Tibial nerve (tissue), 4 donors: ENCODE measurements around the gene ACVR1B. TPM values are rescaled to one million over a fixed set of nuclear protein-coding genes. Genes with fewer than 3 reads are reported as not detected.

Experiments
- DNase-seq, 2 donors: peaks; one replicate each; pipeline ENCODE4 v3.0.0-alpha.2; 2019; ENCODE audit warnings: low spot score in 2 of 2
- H3K27ac ChIP-seq, 4 donors: fragments of 200-600 bp; sonication (generic) in 3 of 4; one replicate each; pipeline ENCODE4 v1.5.1; 2017 to 2019; ENCODE audit warnings: mild to moderate bottlenecking in 1 of 4
- H3K27me3 ChIP-seq, 2 donors: fragments of 200-600 bp; sonication (generic) in 1 of 2; one replicate each; pipeline versions ENCODE4 v1.5.1 to v1.6.0; 2017 to 2019
- H3K36me3 ChIP-seq, 3 donors: fragments of 200-600 bp; sonication (generic); one replicate each; pipeline ENCODE4 v1.5.1; 2018 to 2019
- H3K4me1 ChIP-seq, 4 donors: fragments of 200-600 bp; sonication (generic) in 3 of 4; one replicate each; pipeline ENCODE4 v1.5.1; 2017 to 2019
- H3K4me3 ChIP-seq, 4 donors: fragments of 200-600 bp; sonication (generic) in 3 of 4; one replicate each; pipeline ENCODE4 v1.5.1; 2017 to 2019; ENCODE audit warnings: mild to moderate bottlenecking in 1 of 4, moderate library complexity in 1 of 4
- H3K9me3 ChIP-seq, 4 donors: fragments of 200-600 bp; sonication (generic) in 3 of 4; one replicate each; pipeline ENCODE4 v1.5.1; 2017 to 2019
- CTCF ChIP-seq, 5 experiments: fragments of 200-600 bp in 3 of 5; fragments of 450-650 bp in 2 of 5; sonication (generic) in 3 of 5; IDR thresholded peaks; one replicate each; pipeline ENCODE4 v1.5.1; 2016 to 2019; ENCODE audit warnings: antibody characterized with exemption in 5 of 5, mild to moderate bottlenecking in 3 of 5, moderate library complexity in 2 of 5
- EP300 ChIP-seq, 2 donors: sonication (generic); formaldehyde crosslinking; IDR thresholded peaks; one replicate each; pipeline ENCODE4 v1.6.1; 2017; ENCODE audit warnings: antibody characterized with exemption in 2 of 2, mild to moderate bottlenecking in 1 of 2
- POLR2A ChIP-seq, 2 donors: fragments of 450-650 bp; IDR thresholded peaks; one replicate each; pipeline ENCODE4 v1.6.1; 2017; ENCODE audit warnings: antibody characterized with exemption in 2 of 2, mild to moderate bottlenecking in 2 of 2, moderate library complexity in 2 of 2
- WGBS, 2 donors: methylation state at CpG; one replicate each; pipeline ENCODE4 v1.1.5; 2018; 5-methylcytosine and 5-hydroxymethylcytosine counted together
- total RNA-seq, 4 donors: library from RNA; depleted of rRNA; stranded (reverse); fragments of >200 nt; gene quantifications; one replicate each; pipeline ENCODE4 v1.1.0, GENCODE V29; 2016

Gene ACVR1B
- total RNA-seq, 4 donors from 2014 or later, result 11.6 to 19.8 (median 17.1) TPM

GRCh38 chr12:52019113-52019770, 67.7 kb downstream of the ACVR1B start:
- no peak for TF ChIP-seq EP300 (IDR thresholded peaks at IDR 0.05)
- Histone ChIP-seq H3K36me3 (peaks cover 0 to 11% (median 0%) of the 10 kb centered on the region in 3 donors), H3K9me3 (no peaks in the 10 kb centered on the region), H3K4me3 (no peak overlapping the region), H3K27ac (no peak overlapping the region), H3K4me1 (peaks cover 0 to 26% (median 6%) of the 10 kb centered on the region in 4 donors), H3K27me3 (no peaks in the 10 kb centered on the region)
- WGBS, 2 donors, result 67 to 69% methylated on average over 12 of the region's 13 CpGs
- no peak for DNase-seq

- Histone ChIP-seq H3K27me3 (no peaks in the 10 kb centered on the region), H3K9me3 (no peaks in the 10 kb centered on the region), H3K27ac (no peak overlapping the region), H3K4me1 (peaks cover 0 to 33% (median 13%) of the 10 kb centered on the region in 4 donors), H3K4me3 (no peak overlapping the region), H3K36me3 (no peaks in the 10 kb centered on the region)
- DNase-seq, result peak in 1 of 2 donors; percentile 36
- TF ChIP-seq CTCF (IDR thresholded peaks at IDR 0.05) (peak; percentile 44 to 77 (median 63)), POLR2A (IDR thresholded peaks at IDR 0.05) (no peak)
- 45 to 47% methylated on average over 9 of the region's 9 CpGs for WGBS, 2 donors
These were observed 69.2 kb downstream of the ACVR1B start for GRCh38 chr12:52020539-52021336.

- peak overlapping the region in 3 of 4 donors; percentile 22 to 88 (median 39) for H3K27ac ChIP-seq
These were observed 71.3 kb downstream of the ACVR1B start for GRCh38 chr12:52022841-52023181.

GRCh38 chr12:52023182-52023975, 71.9 kb downstream of the ACVR1B start:
- TF ChIP-seq CTCF (IDR thresholded peaks at IDR 0.05) (peak; percentile 95 to 100 (median 99)), POLR2A (IDR thresholded peaks at IDR 0.05) (peak in 1 of 2 donors; percentile 22), EP300 (IDR thresholded peaks at IDR 0.05) (peak in 1 of 2 donors; percentile 41)
- H3K27ac ChIP-seq, result peak overlapping the region; percentile 52 to 88 (median 58)
- H3K36me3 ChIP-seq, result no peaks in the 10 kb centered on the region
- no peaks in the 10 kb centered on the region for H3K9me3 ChIP-seq
- peak; percentile 84 to 88 for DNase-seq
- peaks cover 0 to 38% (median 18%) of the 10 kb centered on the region in 4 donors for H3K4me1 ChIP-seq
- H3K4me3 ChIP-seq, result peak overlapping the region; percentile 42 to 68 (median 64)
- no peaks in the 10 kb centered on the region for H3K27me3 ChIP-seq
- 1 to 2% methylated on average over 37 to 45 of the region's 70 CpGs for WGBS, 2 donors

More at GRCh38 chr12:52022841-52023181, 71.3 kb downstream of the ACVR1B start:
- Histone ChIP-seq H3K4me3 (peak overlapping the region; percentile 42 to 68 (median 64)), H3K9me3 (no peaks in the 10 kb centered on the region), H3K4me1 (peaks cover 0 to 38% (median 18%) of the 10 kb centered on the region in 4 donors), H3K36me3 (no peaks in the 10 kb centered on the region), H3K27me3 (no peaks in the 10 kb centered on the region)
- 24 to 40% methylated on average over 14 of the region's 14 CpGs for WGBS, 2 donors
- TF ChIP-seq POLR2A (IDR thresholded peaks at IDR 0.05) (no peak), EP300 (IDR thresholded peaks at IDR 0.05) (no peak), CTCF (IDR thresholded peaks at IDR 0.05) (no peak)
- no peak for DNase-seq

GRCh38 chr12:52023976-52024688, 72.6 kb downstream of the ACVR1B start:
- H3K4me1 ChIP-seq, result peaks cover 0 to 38% (median 18%) of the 10 kb centered on the region in 4 donors
- WGBS, 2 donors, result 28 to 37% methylated on average over 15 to 19 of the region's 20 CpGs
- H3K27ac ChIP-seq, result peak overlapping the region; percentile 52 to 88 (median 58)
- H3K36me3 ChIP-seq, result no peaks in the 10 kb centered on the region
- TF ChIP-seq CTCF (IDR thresholded peaks at IDR 0.05) (no peak), POLR2A (IDR thresholded peaks at IDR 0.05) (no peak), EP300 (IDR thresholded peaks at IDR 0.05) (no peak)
- no peaks in the 10 kb centered on the region for H3K27me3 ChIP-seq
- no peaks in the 10 kb centered on the region for H3K9me3 ChIP-seq
- peak overlapping the region; percentile 42 to 68 (median 64) for H3K4me3 ChIP-seq
- DNase-seq, result no peak
